KG1 (cell line): ENCODE measurements around the gene CDIP1.
A peak's percentile ranks its signal among the peaks of the same experiment; 100 is the strongest.
"Not testable (repeated sequence)": the region's sequence is repeated elsewhere in the genome, so short reads cannot be mapped to it uniquely, and the experiment has no call there.

ENCODE experiments used
- DNase-seq: peaks from one replicate; lab custom pipeline; 2025; lab: John Stamatoyannopoulos, UW

The CDIP1 gene

GRCh38 chr16:4538350-4539235, at the start of gene CDIP1:
TSS of gene CDIP1 (minus strand) at chr16:4538773. CDS start at chr16:4514130, 24,643 bp downstream.
- DNase-seq, result peak; percentile 92

- no peak for DNase-seq
These were observed 47.7 kb upstream of the CDIP1 start for GRCh38 chr16:4586291-4586690.

GRCh38 chr16:4583906-4584305, 45.3 kb upstream of the CDIP1 start:
- peak; percentile 11 for DNase-seq

GRCh38 chr16:4580250-4580649, 41.7 kb upstream of the CDIP1 start:
- no peak for DNase-seq

- no peak for DNase-seq
These were observed 40.5 kb upstream of the CDIP1 start for GRCh38 chr16:4578961-4579530.

GRCh38 chr16:4576008-4576407, 37.4 kb upstream of the CDIP1 start:
- no peak for DNase-seq

GRCh38 chr16:4574919-4575705, 36.5 kb upstream of the CDIP1 start:
- DNase-seq, result peak; percentile 28

GRCh38 chr16:4573926-4574325, 35.4 kb upstream of the CDIP1 start:
- DNase-seq, result not testable (repeated sequence)

GRCh38 chr16:4572715-4573114, 34.1 kb upstream of the CDIP1 start:
- DNase-seq, result no peak

- DNase-seq, result no peak
These were observed 32.2 kb upstream of the CDIP1 start for GRCh38 chr16:4570688-4571321.

- DNase-seq, result no peak
These were observed 31.5 kb upstream of the CDIP1 start for GRCh38 chr16:4570086-4570485.

- no peak for DNase-seq
These were observed 27.6 kb upstream of the CDIP1 start for GRCh38 chr16:4566144-4566543.

GRCh38 chr16:4564661-4565267, 26.2 kb upstream of the CDIP1 start:
- no peak for DNase-seq

GRCh38 chr16:4561596-4561995, 23.0 kb upstream of the CDIP1 start:
- no peak for DNase-seq

- DNase-seq, result no peak
These were observed 19.4 kb upstream of the CDIP1 start for GRCh38 chr16:4557973-4558372.

GRCh38 chr16:4556580-4556979, 18.0 kb upstream of the CDIP1 start:
- DNase-seq, result no peak

GRCh38 chr16:4556112-4556511, 17.5 kb upstream of the CDIP1 start, which contains the start of gene C16orf96:
TSS of gene C16orf96 (plus strand) at chr16:4556340. CDS start at chr16:4556490, 150 bp downstream.
- no peak for DNase-seq

GRCh38 chr16:4552541-4552940, 14.0 kb upstream of the CDIP1 start:
- no peak for DNase-seq

GRCh38 chr16:4550591-4550990, 12.0 kb upstream of the CDIP1 start:
- DNase-seq, result no peak

GRCh38 chr16:4548124-4548523, 9.6 kb upstream of the CDIP1 start:
- no peak for DNase-seq

GRCh38 chr16:4544473-4544872, 5.9 kb upstream of the CDIP1 start:
- no peak for DNase-seq
